Measurements from ENCODE around the gene TFAP2B.

Gene TFAP2B

GRCh38 chr6:50848989-50849795, 30.5 kb downstream of the TFAP2B start:
- DNase-seq (ENCODE audit: low read depth, low spot score) = no peak

- no peak for DNase-seq (ENCODE audit: low read depth, low spot score)
Observed at GRCh38 chr6:50849796-50850180, 31.1 kb downstream of the TFAP2B start.

- DNase-seq (ENCODE audit: low read depth, low spot score) = no peak
Observed at GRCh38 chr6:50850223-50851048, 31.8 kb downstream of the TFAP2B start.

- DNase-seq (ENCODE audit: low read depth, low spot score) = no peak
Observed at GRCh38 chr6:50851049-50851845, 32.6 kb downstream of the TFAP2B start.

GRCh38 chr6:50853939-50854338, 35.3 kb downstream of the TFAP2B start:
- no peak for DNase-seq (ENCODE audit: low read depth, low spot score)

GRCh38 chr6:50861692-50862091, 43.0 kb downstream of the TFAP2B start:
- no peak for DNase-seq (ENCODE audit: low read depth, low spot score)

GRCh38 chr6:50862176-50862575, 43.5 kb downstream of the TFAP2B start:
- DNase-seq (ENCODE audit: low read depth, low spot score) = no peak

GRCh38 chr6:50864601-50865000, 45.9 kb downstream of the TFAP2B start:
- DNase-seq (ENCODE audit: low read depth, low spot score) = no peak

GRCh38 chr6:50868466-50868865, 49.8 kb downstream of the TFAP2B start:
- DNase-seq (ENCODE audit: low read depth, low spot score) = no peak

GRCh38 chr6:50873167-50873566, 54.5 kb downstream of the TFAP2B start:
- DNase-seq (ENCODE audit: low read depth, low spot score) = no peak

GRCh38 chr6:50884364-50884763, 65.7 kb downstream of the TFAP2B start:
- no peak for DNase-seq (ENCODE audit: low read depth, low spot score)

GRCh38 chr6:50887112-50887511, 68.4 kb downstream of the TFAP2B start:
- DNase-seq (ENCODE audit: low read depth, low spot score) = no peak

- no peak for DNase-seq (ENCODE audit: low read depth, low spot score)
Observed at GRCh38 chr6:50889497-50889896, 70.8 kb downstream of the TFAP2B start.

GRCh38 chr6:50889935-50890334, 71.3 kb downstream of the TFAP2B start:
- DNase-seq (ENCODE audit: low read depth, low spot score) = no peak

GRCh38 chr6:50890579-50890978, 71.9 kb downstream of the TFAP2B start:
- no peak for DNase-seq (ENCODE audit: low read depth, low spot score)

- no peak for DNase-seq (ENCODE audit: low read depth, low spot score)
Observed at GRCh38 chr6:50891290-50891689, 72.6 kb downstream of the TFAP2B start.

All from brain pericyte (primary cell).